Stimulated activated naive CD8-positive, alpha-beta T cell treated with anti-CD3 and anti-CD28 coated beads, Interleukin-15, amount 100 ng/mL, for 72 hours (primary cell): ENCODE measurements around the gene MCOLN2.
"Not testable (repeated sequence)": the region's sequence is repeated elsewhere in the genome, so short reads cannot be mapped to it uniquely, and the experiment has no call there.

ENCODE experiments used
- ATAC-seq: fragments of 150-1000 bp; cut with Tn5 transposase; 2 replicates; pipeline ENCODE4 v1.10.0; 2021; ENCODE audit warnings: mild to moderate bottlenecking, moderate library complexity
- DNase-seq, 2 donors: peaks; one replicate each; pipeline ENCODE4 v3.0.0; 2021 to 2022
- H3K27ac Mint-ChIP-seq, 2 donors: one replicate each; pipeline ENCODE4 v1.8.0; 2022; ENCODE audit warnings: mild to moderate bottlenecking in 2 of 2, mixed read lengths in 2 of 2, moderate library complexity in 2 of 2
- H3K27me3 Mint-ChIP-seq: one replicate; pipeline ENCODE4 v1.8.0; 2022; ENCODE audit warnings: mixed read lengths
- H3K4me1 Mint-ChIP-seq: one replicate; pipeline ENCODE4 v1.8.0; 2022; ENCODE audit warnings: mild to moderate bottlenecking, mixed read lengths
- H3K4me3 Mint-ChIP-seq, 2 donors: one replicate each; pipeline ENCODE4 v1.8.0; 2022; ENCODE audit warnings: mild to moderate bottlenecking in 2 of 2, mixed read lengths in 2 of 2, moderate library complexity in 1 of 2
- H3K9me3 Mint-ChIP-seq, 2 donors: one replicate each; pipeline ENCODE4 v1.8.0; 2022; ENCODE audit warnings: mixed read lengths in 2 of 2

Gene MCOLN2

DNA sequence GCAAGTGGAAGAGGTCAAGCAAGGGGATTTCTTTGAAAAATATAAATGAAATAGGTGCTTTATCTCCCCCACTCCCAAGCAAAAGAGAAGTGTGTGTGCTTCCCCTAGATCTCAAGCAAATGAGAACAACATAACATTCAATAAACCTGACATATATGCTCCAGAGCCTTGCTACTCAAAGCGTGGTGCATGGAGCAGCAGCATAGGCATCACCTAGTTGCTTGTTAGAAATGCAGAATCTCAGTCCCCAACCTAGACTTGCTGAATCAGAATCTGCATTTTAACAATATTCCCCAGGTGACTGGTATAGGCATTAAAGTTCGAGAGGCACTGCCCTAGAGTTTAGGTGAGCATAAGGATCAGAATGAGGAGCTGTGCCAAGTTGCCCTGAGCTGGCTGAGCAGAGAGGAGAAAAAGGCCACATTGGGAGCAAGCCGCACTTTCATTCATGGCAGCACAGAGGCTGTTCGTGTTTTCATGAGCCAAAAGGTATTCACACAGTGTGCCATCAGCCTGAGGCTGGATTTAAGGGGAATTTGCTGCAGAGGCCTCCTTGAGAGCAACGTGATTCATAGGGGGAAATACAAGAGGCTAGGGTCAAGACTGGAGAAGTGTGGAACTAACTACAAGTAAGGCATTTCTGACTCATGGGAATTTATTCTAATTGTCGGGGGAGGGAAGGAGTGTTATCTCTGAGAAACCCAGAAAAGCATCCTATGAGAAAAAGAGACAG, 89.7 kb downstream of the MCOLN2 start:
- peaks cover 7% of the 10 kb centered on the region for H3K27me3 Mint-ChIP-seq
- no peak overlapping the region for H3K4me3 Mint-ChIP-seq
- ATAC-seq (no peak), DNase-seq (no peak)
- H3K27ac Mint-ChIP-seq = no peak overlapping the region
- H3K4me1 Mint-ChIP-seq = peaks cover 6% of the 10 kb centered on the region
- H3K9me3 Mint-ChIP-seq = peaks cover 2 to 4% of the 10 kb centered on the region in 2 donors

DNA sequence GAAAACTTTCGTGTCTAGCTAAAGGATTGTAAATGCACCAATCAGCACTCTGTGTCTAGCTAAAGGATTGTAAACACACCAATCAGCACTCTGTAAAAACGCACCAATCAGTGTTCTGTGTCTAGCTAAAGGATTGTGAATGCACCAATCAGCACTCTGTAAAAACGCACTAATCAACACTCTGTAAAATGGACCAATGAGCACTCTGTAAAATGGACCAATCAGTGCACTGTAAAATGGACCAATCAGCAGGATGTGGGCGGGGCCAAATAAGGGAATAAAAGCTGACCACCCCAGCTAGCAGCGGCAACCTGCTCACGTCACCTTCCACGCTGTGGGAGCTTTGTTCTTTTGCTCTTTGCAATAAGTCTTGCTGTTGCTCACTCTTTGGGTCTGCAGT, 94.2 kb downstream of the MCOLN2 start:
- not testable (repeated sequence) for H3K27me3 Mint-ChIP-seq, ATAC-seq, H3K4me1 Mint-ChIP-seq, H3K4me3 Mint-ChIP-seq, H3K9me3 Mint-ChIP-seq, DNase-seq
- H3K27ac Mint-ChIP-seq = peak overlapping the region in 1 of 2 donors; percentile 27

DNA sequence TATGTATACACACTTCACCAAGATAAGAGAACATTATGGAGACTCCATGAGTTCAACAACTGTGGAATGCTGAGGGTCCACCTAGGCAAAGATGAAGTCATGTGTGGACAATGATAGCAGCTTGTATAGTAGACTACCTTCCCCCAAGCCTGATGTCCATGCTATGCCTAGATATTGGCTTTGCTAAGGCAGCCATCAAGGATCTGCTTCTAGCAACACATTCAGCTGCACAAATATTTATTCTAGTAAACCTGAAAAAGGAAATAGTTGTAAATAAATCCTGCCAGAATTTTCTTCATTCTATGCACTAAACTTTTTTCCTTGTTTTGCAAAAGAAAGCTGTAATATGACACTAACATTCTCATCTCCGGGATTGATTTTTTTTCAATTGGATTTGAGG, 96.9 kb downstream of the MCOLN2 start:
- Mint-ChIP-seq H3K27ac (no peak overlapping the region), H3K4me3 (no peak overlapping the region), H3K27me3 (peaks cover 4% of the 10 kb centered on the region), H3K9me3 (peaks cover 5 to 7% of the 10 kb centered on the region in 2 donors), H3K4me1 (peaks cover 7% of the 10 kb centered on the region)
- DNase-seq (no peak), ATAC-seq (no peak)

DNA sequence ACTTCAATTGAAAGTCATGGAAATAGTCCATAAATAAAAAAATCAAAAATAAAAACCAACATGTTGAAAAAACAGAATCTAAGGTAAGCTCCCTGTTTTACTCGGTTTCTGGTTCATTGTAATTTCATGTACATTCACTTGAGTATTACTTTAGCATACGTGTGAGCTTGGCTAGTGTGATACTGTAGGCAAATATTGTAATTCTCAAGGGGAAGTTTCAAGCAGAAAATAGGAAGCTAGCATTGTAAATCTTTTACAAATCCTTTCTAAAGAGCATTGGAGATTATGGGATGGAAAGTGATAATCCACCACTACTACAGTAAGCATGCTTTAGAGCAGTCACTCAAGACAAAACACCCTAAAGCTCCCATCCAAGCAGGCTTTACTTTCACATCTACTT, 100.6 kb downstream of the MCOLN2 start:
- Mint-ChIP-seq H3K4me3 (no peak overlapping the region), H3K27ac (no peak overlapping the region), H3K4me1 (peaks cover 19% of the 10 kb centered on the region), H3K27me3 (peaks cover 36% of the 10 kb centered on the region), H3K9me3 (no peaks in the 10 kb centered on the region)
- DNase-seq = no peak
- no peak for ATAC-seq

DNA sequence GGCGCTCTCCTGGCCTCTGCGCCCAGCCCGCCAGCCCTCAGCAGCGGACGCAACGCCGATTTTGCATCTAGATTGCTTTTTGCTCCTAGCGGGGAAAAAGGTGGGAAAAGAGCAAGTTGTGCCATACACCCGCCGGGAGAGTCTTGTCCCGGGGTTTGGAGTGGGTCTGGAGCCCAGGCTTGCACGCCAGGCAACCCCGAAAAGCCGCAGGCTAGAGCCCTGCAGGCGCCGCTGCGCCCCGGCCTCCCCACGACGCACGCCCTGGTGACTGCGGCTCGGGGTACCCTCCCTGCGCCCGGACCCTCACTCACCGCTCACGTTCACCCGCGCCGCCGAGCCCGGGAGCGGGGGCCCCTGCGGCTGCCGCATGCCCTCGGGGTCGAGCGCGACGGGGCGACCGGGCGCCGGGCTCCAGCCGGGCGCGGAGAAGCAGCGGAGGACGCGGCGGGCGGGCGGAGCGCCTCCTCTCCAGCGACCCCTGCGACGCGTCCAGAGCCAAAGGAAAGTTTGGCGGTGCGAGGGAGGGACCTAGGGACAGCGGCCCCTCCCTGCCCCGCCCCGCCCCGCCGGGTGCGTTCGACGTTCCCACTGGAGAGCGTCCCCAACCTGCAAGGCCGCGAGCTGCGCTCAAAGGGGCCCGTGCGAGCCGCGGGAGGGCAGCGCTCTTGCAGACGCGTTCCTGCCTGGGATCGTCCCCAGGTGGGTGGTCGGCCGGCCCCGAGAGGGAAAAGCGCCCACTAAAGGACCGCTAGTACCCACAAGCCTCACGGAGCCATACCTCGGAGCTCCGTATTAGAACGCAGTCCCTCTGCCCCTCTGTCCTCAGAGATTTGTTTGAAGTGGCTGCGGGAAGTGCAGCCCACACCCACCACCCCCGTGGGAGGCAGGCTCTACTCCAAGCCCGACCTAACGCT, 104.0 kb downstream of the MCOLN2 start, which contains the start of gene LPAR3:
LPAR3 (minus strand) TSS at position 502 of the 914 bp plus-strand sequence. CDS start 27,086 bp downstream, outside the sequence.
- H3K9me3 Mint-ChIP-seq = no peaks in the 10 kb centered on the region
- ATAC-seq (peak; percentile 68), DNase-seq (peak; percentile 10 to 25)
- H3K4me1 Mint-ChIP-seq = peaks cover 32% of the 10 kb centered on the region
- H3K27ac Mint-ChIP-seq = no peak within 1 kb of the TSS
- peak within 1 kb of the TSS; percentile 76 to 84 for H3K4me3 Mint-ChIP-seq
- H3K27me3 Mint-ChIP-seq = peaks cover 43% of the 10 kb centered on the region

DNA sequence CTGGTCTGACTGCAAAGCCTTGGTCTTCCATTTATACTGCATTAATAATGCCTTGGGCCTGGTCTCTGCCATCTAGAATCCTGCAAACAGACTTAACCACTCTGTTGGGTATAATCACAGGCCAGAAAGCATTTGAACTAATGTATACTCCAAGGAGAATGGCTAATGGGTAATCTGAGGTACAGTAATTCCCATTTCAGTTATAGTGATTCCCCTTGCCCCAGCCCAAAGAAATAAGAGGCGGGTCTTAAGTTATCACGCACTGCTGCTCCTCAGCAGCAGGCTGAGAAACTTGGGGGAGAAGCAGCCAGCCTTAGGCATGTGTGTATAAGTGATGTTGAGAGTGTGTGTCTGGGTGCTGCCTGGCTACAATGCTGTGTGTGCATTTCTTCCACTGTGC, 106.3 kb downstream of the MCOLN2 start:
- DNase-seq = no peak
- peaks cover 43% of the 10 kb centered on the region for H3K27me3 Mint-ChIP-seq
- peaks cover 25% of the 10 kb centered on the region for H3K4me1 Mint-ChIP-seq
- H3K27ac Mint-ChIP-seq = no peak overlapping the region
- H3K4me3 Mint-ChIP-seq = no peak overlapping the region
- ATAC-seq = no peak
- H3K9me3 Mint-ChIP-seq = no peaks in the 10 kb centered on the region

DNA sequence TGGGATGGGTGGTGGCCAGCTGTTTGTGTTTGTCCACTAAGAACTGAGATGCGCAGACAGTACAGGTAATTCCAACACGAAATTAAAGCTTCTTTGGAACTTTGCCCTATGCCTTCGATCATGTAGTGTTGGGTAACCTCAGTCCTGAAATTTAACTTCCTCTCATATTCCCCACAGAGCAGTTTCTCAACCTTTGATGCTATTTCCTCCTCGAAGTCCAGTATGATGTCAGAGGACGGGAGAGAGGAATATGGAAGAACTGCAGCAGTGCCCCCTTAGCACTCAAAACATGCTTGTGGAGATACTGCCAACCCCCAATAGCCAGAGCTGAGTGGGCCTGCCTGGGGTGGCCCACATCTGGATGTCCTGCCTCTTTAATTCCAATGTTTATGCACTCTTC, 107.5 kb downstream of the MCOLN2 start:
- no peak for DNase-seq
- Mint-ChIP-seq H3K4me3 (no peak overlapping the region), H3K27ac (no peak overlapping the region), H3K27me3 (peaks cover 43% of the 10 kb centered on the region), H3K9me3 (no peaks in the 10 kb centered on the region), H3K4me1 (peaks cover 25% of the 10 kb centered on the region)
- no peak for ATAC-seq

DNA sequence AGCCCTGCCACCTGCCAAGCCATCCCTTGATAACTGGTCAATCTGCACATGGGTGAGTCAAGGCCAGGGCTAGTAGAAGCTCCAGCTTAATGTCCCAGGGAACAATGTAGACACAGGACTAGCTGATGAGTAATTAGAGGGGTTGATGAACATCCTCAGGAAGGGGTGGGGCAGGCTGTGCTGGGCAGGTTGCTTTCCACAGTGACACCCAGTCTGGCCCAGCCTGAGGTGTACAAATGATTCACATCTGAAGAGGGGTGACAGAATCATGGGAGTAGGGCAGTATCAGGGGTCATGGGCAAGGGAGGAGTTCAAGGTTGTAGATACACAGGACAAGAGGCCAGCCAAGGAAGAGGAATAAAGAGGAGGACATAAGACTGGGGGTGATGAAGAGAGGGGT, 108.2 kb downstream of the MCOLN2 start:
- H3K27ac Mint-ChIP-seq = no peak overlapping the region
- peak; percentile 69 for ATAC-seq
- peaks cover 23% of the 10 kb centered on the region for H3K4me1 Mint-ChIP-seq
- no peak overlapping the region for H3K4me3 Mint-ChIP-seq
- peaks cover 36% of the 10 kb centered on the region for H3K27me3 Mint-ChIP-seq
- no peak for DNase-seq
- H3K9me3 Mint-ChIP-seq = no peaks in the 10 kb centered on the region

DNA sequence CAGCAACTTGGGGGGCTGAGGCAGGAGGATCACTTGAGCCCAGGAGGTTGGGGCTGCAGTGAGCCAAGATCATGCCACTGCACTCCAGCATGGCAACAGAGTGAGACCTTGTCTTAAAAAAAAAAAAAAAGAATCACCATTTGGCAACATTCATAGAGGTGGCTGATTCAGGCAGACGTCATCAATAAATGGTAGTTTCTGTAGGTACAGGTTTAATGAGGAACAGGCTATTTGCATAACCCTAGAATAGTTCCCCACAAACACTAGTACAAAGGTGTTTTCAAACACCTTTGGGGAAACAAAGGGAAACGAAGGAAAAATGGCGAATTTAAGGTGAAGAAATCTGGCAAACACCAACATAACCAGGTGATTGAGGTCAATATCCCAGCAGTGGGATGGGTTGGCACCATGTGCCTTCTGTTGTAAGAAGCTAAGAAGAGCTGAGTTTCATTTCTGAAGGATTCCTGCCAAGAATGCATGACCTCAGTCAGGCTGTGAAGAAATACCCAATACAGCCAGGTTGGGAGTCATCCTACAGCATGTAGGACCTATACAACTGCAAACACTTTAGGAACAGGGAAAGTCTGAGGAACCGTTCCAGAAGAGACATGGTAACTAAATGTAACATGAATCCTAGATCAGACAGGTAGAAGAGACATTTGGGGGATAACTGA, 109.5 kb downstream of the MCOLN2 start:
- Mint-ChIP-seq H3K9me3 (no peaks in the 10 kb centered on the region), H3K4me3 (no peak overlapping the region), H3K27ac (no peak overlapping the region), H3K27me3 (peaks cover 28% of the 10 kb centered on the region), H3K4me1 (peaks cover 14% of the 10 kb centered on the region)
- no peak for DNase-seq
- ATAC-seq = no peak

DNA sequence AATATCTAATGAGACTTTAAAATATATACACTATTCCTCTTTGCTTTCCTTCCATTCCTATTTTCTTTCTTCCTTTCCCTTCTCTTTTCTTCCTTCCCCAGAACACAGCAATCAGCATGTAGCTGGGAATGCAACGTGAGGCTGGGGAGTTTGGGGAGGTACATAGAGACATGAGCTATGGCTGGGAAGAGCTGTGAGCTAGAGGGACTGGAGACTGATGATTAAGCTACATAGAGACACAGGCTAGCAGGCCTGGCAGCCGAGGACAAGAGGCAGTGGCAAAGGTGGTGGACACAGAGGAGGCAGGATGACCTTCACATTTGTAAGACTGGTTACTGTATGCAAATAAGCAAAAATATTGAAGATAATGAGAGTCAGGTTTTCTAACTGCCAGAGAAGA, 111.4 kb downstream of the MCOLN2 start:
- DNase-seq (no peak), ATAC-seq (no peak)
- peaks cover 0 to 10% of the 10 kb centered on the region in 2 donors for H3K9me3 Mint-ChIP-seq
- H3K4me1 Mint-ChIP-seq = peaks cover 13% of the 10 kb centered on the region
- H3K27me3 Mint-ChIP-seq = peaks cover 9% of the 10 kb centered on the region
- H3K27ac Mint-ChIP-seq = no peak overlapping the region
- H3K4me3 Mint-ChIP-seq = no peak overlapping the region

DNA sequence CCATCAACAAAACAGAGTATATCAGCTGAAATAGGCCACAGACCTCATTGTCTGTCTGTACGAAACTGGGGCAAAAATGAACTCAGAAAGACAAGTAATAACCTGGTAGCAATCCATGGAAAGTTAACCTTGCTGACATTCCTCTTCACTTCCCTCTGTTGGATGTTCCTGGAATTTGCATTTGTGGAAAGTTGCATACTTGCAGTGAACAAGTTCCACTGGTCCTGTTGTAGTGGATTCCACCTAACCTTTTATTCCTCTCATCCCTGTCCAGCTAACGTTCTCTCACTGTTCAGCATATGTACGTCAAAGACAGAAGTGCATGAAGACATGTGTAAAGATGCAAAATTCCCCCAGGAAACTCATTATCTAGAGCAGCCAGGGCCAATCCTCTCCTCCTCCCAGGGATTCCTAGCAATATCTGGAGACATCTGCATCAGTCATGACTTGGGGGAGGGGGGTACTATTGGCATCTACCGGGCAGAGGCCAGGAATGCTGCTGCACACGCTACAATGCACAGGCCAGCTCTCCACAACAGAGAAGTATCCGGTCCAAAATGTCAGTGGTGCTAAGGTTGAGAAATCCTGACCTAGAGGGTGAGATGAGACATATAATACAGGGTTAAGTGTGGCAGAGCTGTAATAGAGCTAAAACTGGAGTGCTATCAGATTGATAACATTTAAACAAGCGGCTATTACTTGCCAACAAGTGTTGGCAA, 112.1 kb downstream of the MCOLN2 start:
- no peak for DNase-seq
- Mint-ChIP-seq H3K4me1 (peaks cover 9% of the 10 kb centered on the region), H3K9me3 (peaks cover 0 to 10% of the 10 kb centered on the region in 2 donors), H3K4me3 (no peak overlapping the region), H3K27ac (no peak overlapping the region), H3K27me3 (peaks cover 9% of the 10 kb centered on the region)
- no peak for ATAC-seq

DNA sequence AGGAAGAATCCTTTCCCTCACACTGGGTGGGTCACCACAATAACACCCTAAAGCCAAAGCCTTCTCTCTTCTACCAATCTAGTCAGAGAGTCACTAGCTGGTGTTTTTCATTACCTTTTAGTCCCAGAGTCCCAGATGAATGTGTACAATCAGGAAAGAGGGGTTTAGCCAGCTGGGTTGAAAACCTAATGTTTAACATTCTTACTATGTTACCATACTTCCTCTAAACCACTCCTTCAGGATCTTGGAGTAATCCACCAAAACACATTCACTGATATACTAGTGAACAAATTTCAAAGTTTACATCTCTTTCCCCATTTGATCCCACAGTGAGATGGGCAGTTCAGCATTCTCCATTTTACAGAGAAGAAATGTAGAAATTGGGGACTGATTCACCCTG, 113.6 kb downstream of the MCOLN2 start:
- DNase-seq (no peak), ATAC-seq (no peak)
- H3K4me3 Mint-ChIP-seq = no peak overlapping the region
- H3K4me1 Mint-ChIP-seq = no peaks in the 10 kb centered on the region
- no peak overlapping the region for H3K27ac Mint-ChIP-seq
- H3K27me3 Mint-ChIP-seq = peaks cover 16% of the 10 kb centered on the region
- peaks cover 0 to 10% of the 10 kb centered on the region in 2 donors for H3K9me3 Mint-ChIP-seq

DNA sequence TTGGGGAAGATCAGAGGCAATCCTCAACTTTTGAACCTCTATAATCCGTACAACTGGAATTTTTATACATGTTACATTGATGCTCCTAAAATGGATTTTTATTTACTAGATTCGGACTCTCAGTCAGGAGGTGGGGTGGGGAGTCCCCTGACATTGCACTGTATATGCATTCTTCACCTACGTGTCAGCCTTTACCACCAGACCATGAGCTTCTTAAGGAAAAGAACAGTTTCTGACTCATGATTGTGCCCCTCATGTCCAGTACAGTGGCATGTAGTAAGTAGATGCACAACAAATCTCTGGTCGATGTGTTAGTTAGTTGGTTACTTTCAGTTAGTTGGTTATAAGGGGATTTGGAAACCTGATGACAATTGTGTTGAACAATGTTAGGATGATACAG, 119.3 kb downstream of the MCOLN2 start:
- Mint-ChIP-seq H3K27me3 (peaks cover 13% of the 10 kb centered on the region), H3K4me1 (peaks cover 14% of the 10 kb centered on the region), H3K27ac (no peak overlapping the region), H3K4me3 (no peak overlapping the region), H3K9me3 (peaks cover 0 to 10% of the 10 kb centered on the region in 2 donors)
- ATAC-seq (no peak), DNase-seq (no peak)

DNA sequence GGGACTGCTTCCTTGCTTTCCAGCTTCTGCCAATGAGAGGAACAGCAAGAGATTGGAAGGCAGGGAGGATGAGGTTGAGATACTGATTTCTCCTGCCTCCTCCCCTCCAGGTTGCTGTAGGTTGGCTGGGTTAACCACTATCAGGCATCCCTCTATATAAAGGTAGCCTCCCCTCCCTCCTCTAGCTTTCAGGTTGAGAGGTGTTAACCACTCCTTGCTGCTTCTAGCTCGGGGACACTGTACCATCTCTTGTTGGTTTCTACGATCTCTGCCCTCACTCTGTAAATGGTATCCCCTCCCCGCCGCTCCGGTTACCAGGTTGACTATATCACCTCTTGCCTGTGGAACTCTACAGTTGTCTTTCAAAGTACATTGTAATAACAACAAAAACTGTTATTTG, 120.6 kb downstream of the MCOLN2 start:
- no peak overlapping the region for H3K4me3 Mint-ChIP-seq
- peak in 1 of 2 donors; percentile 26 for DNase-seq
- H3K4me1 Mint-ChIP-seq = peaks cover 14% of the 10 kb centered on the region
- peak; percentile 98 for ATAC-seq
- peaks cover 21% of the 10 kb centered on the region for H3K27me3 Mint-ChIP-seq
- peak overlapping the region in 1 of 2 donors; percentile 83 for H3K27ac Mint-ChIP-seq
- peaks cover 0 to 5% of the 10 kb centered on the region in 2 donors for H3K9me3 Mint-ChIP-seq
